T-cell (primary cell): Measurements from ENCODE around the gene RERE. TPM values are rescaled to one million over a fixed set of nuclear protein-coding genes. Genes with fewer than 3 reads are reported as not detected.

ENCODE experiments used
- ATAC-seq, 4 experiments: fragments of 200-7000 bp in 3 of 4; fragments of 150-1000 bp in 1 of 4; cut with Tn5 transposase; replicated peaks in 1 of 4; 1 replicate in 3 of 4; 2 replicates in 1 of 4; pipeline ENCODE4 v1.10.0; 2021; ENCODE audit warnings: moderate library complexity in 3 of 4, mild to moderate bottlenecking in 2 of 4, moderate number of reproducible peaks in 1 of 4
- CTCF ChIA-PET, 2 donors: fragments of 300-600 bp; sonication (Branson Sonifier 250); formaldehyde crosslinking; loops; one replicate each; lab custom pipeline; 2022; ENCODE audit warnings: antibody characterized with exemption in 2 of 2; lab: Charles Lee
- POLR2A ChIA-PET, 2 donors: fragments of 300-600 bp; sonication (Branson Sonifier 250); formaldehyde crosslinking; loops; one replicate each; lab custom pipeline; 2022; ENCODE audit warnings: antibody characterized with exemption in 2 of 2; lab: Charles Lee
- DNase-seq, 35 experiments: peaks; one replicate each; pipeline versions ENCODE4 v3.0.0 to v3.0.0-alpha.2; 2013 to 2023
- H3K27ac ChIP-seq: one replicate; pipeline ENCODE4 v1.5.1; 2013; ENCODE audit warnings: low read length
- H3K27me3 ChIP-seq, 2 experiments: replicated peaks in 1 of 2; 1 replicate in 1 of 2; 2 replicates in 1 of 2; pipeline versions ENCODE4 v1.6.1 to v1.7.0; 2013; ENCODE audit warnings: low read length in 1 of 2, mixed read lengths in 1 of 2; ENCODE audit not compliant: control insufficient read depth in 2 of 2, insufficient read depth in 2 of 2; ENCODE audit errors: extremely low read depth in 1 of 2
- H3K36me3 ChIP-seq, 2 donors: 1 replicate in 1 of 2; 2 replicates in 1 of 2; pipeline versions ENCODE4 v1.6.1 to v1.7.0; 2013; ENCODE audit warnings: low read length in 1 of 2; ENCODE audit not compliant: control insufficient read depth in 2 of 2, insufficient read depth in 1 of 2; ENCODE audit errors: extremely low read depth in 1 of 2
- H3K4me1 ChIP-seq, 2 experiments: 1 replicate in 1 of 2; 2 replicates in 1 of 2; pipeline versions ENCODE4 v1.6.1 to v1.7.0; 2013; ENCODE audit warnings: low read length in 2 of 2, mixed read lengths in 1 of 2; ENCODE audit not compliant: insufficient read depth in 2 of 2, control insufficient read depth in 1 of 2; ENCODE audit errors: extremely low read depth in 1 of 2
- H3K4me3 ChIP-seq, 2 donors: 1 replicate in 1 of 2; 2 replicates in 1 of 2; pipeline versions ENCODE4 v1.5.1 to v1.7.0; 2013; ENCODE audit warnings: mild to moderate bottlenecking in 2 of 2, low read length in 1 of 2, moderate library complexity in 1 of 2; ENCODE audit not compliant: control insufficient read depth in 1 of 2; ENCODE audit errors: extremely low read depth in 1 of 2
- H3K9me3 ChIP-seq: 2 replicates; pipeline ENCODE4 v1.7.0; 2013
- H3K27ac Mint-ChIP-seq, 2 donors: one replicate each; pipeline ENCODE4 v1.8.0; 2020 to 2021; ENCODE audit warnings: mild to moderate bottlenecking in 2 of 2, mixed read lengths in 2 of 2
- H3K27me3 Mint-ChIP-seq, 2 donors: one replicate each; pipeline ENCODE4 v1.8.0; 2021 to 2022; ENCODE audit warnings: mixed read lengths in 2 of 2
- H3K36me3 Mint-ChIP-seq: one replicate; pipeline ENCODE4 v1.8.0; 2021; ENCODE audit warnings: mixed read lengths
- H3K4me1 Mint-ChIP-seq, 3 donors: one replicate each; pipeline ENCODE4 v1.8.0; 2020 to 2022; ENCODE audit warnings: mixed read lengths in 3 of 3, mild to moderate bottlenecking in 1 of 3
- H3K4me3 Mint-ChIP-seq, 3 donors: one replicate each; pipeline ENCODE4 v1.8.0; 2020 to 2022; ENCODE audit warnings: mild to moderate bottlenecking in 3 of 3, mixed read lengths in 3 of 3, moderate library complexity in 3 of 3
- H3K9me3 Mint-ChIP-seq, 3 donors: one replicate each; pipeline ENCODE4 v1.8.0; 2020 to 2022; ENCODE audit warnings: mixed read lengths in 3 of 3
- WGBS: methylation state at CpG from one replicate; pipeline ENCODE4 v1.1.5; 2013; ENCODE audit warnings: missing lambda C conversion rate; ENCODE audit not compliant: insufficient coverage; 5-methylcytosine and 5-hydroxymethylcytosine counted together
- total RNA-seq, 35 experiments: library from RNA in 6 of 35; stranded (reverse) in 6 of 35; fragments of 120-200 nt in 1 of 35; gene quantifications; one replicate each; pipeline versions ENCODE4 v1.2.1 to v1.2.4 and lab custom pipeline; 2013 to 2026

Gene RERE
- total RNA-seq, 5 donors from 2014 or later (not counting 1 experiment from before 2014, with no cell fraction given), result 85.1 to 116 (median 103) TPM

DNA sequence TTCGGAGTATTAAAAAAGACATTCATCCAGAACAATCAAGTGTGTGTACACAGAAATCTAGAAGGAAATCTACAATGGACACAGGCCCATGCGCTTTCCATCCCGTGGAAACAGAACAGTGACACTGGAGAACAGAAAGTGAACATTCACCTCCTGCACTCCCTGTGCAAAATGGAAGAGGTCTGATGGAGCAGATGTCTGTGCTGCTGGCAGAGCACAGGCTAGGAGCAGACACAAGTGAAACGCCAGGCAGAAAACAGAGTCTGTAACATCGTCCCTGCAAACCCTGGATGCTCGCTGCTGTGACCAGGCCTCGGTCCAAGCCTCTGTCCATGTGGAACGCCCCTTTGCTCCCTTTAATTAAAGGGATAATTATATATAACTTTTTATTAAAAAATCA is 463.4 kb downstream of the RERE start:
- DNase-seq (no peak), ATAC-seq (no peak)
- Mint-ChIP-seq H3K4me3 (no peak overlapping the region), H3K4me1 (peaks cover 0 to 2% (median 0%) of the 10 kb centered on the region in 3 donors), H3K9me3 (no peaks in the 10 kb centered on the region), H3K27me3 (no peaks in the 10 kb centered on the region), H3K27ac (no peak overlapping the region), H3K36me3 (peaks cover 26% of the 10 kb centered on the region)
- H3K36me3 ChIP-seq, result peaks cover 26 to 56% of the 10 kb centered on the region in 2 donors
- ChIA-PET CTCF (no interaction called here), POLR2A (no interaction called here)
- 100% methylated on average over 2 of the region's 8 CpGs for WGBS
- no peak overlapping the region for H3K4me3 ChIP-seq
- H3K4me1 ChIP-seq, result peaks cover 0 to under 1% of the 10 kb centered on the region in 2 experiments
- H3K27ac ChIP-seq, result no peak overlapping the region
- H3K27me3 ChIP-seq, result no peaks in the 10 kb centered on the region
- H3K9me3 ChIP-seq, result no peaks in the 10 kb centered on the region

GRCh38 chr1:8352886-8353785 is 464.3 kb downstream of the RERE start:
- peaks cover 26 to 47% of the 10 kb centered on the region in 2 donors for H3K36me3 ChIP-seq
- CTCF ChIA-PET, result interaction anchor here in 1 of 2 donors (0.5 kb wide), 1 partner anchor 379 kb away, joined by 3 read pairs; no protein-coding TSS in a partner anchor
- WGBS, result 82% methylated on average over 13 of the region's 21 CpGs
- no peak overlapping the region for H3K4me3 ChIP-seq
- no peak overlapping the region for H3K27ac ChIP-seq
- Mint-ChIP-seq H3K27ac (no peak overlapping the region), H3K4me3 (no peak overlapping the region), H3K36me3 (peaks cover 26% of the 10 kb centered on the region), H3K27me3 (peaks cover 0 to 3% of the 10 kb centered on the region in 2 donors), H3K9me3 (no peaks in the 10 kb centered on the region), H3K4me1 (peaks cover 4 to 7% (median 4%) of the 10 kb centered on the region in 3 donors)
- no peak for ATAC-seq
- H3K4me1 ChIP-seq, result peaks cover 0 to 5% of the 10 kb centered on the region in 2 experiments
- POLR2A ChIA-PET, result no interaction called here
- no peak for DNase-seq
- H3K27me3 ChIP-seq, result peaks cover 0 to 8% of the 10 kb centered on the region in 2 experiments
- no peaks in the 10 kb centered on the region for H3K9me3 ChIP-seq

- peak overlapping the region in 1 of 2 donors; percentile 44 for H3K27ac Mint-ChIP-seq
- POLR2A ChIA-PET, result no interaction called here
- CTCF ChIA-PET, result interaction anchor here in 1 of 2 donors (0.5 to 1.2 kb wide), 2 partner anchors 340 to 379 kb away, joined by 3 to 4 read pairs; no protein-coding TSS in a partner anchor
Measured at GRCh38 chr1:8352471-8352845, 465.0 kb downstream of the RERE start.

GRCh38 chr1:8351693-8352470 is 465.6 kb downstream of the RERE start:
- DNase-seq, result peak in 7 of 35 experiments; percentile 7 to 33 (median 13)
- CTCF ChIA-PET, result interaction anchor here (1.2 to 1.5 kb wide), 2 partner anchors 321 to 340 kb away, joined by 3 to 4 read pairs; no protein-coding TSS in a partner anchor

More at GRCh38 chr1:8352471-8352845, 465.0 kb downstream of the RERE start:
- ATAC-seq (no peak), DNase-seq (no peak)
- Mint-ChIP-seq H3K36me3 (peaks cover 21% of the 10 kb centered on the region), H3K27me3 (peaks cover 0 to 3% of the 10 kb centered on the region in 2 donors), H3K4me3 (no peak overlapping the region), H3K9me3 (no peaks in the 10 kb centered on the region), H3K4me1 (peaks cover 4 to 7% (median 4%) of the 10 kb centered on the region in 3 donors)
- Histone ChIP-seq H3K27me3 (peaks cover 0 to 11% of the 10 kb centered on the region in 2 experiments), H3K27ac (no peak overlapping the region), H3K36me3 (peaks cover 26 to 40% of the 10 kb centered on the region in 2 donors), H3K4me3 (no peak overlapping the region), H3K4me1 (peaks cover 0 to 5% of the 10 kb centered on the region in 2 experiments), H3K9me3 (no peaks in the 10 kb centered on the region)
- WGBS, result 91% methylated on average over 14 of the region's 15 CpGs

DNA sequence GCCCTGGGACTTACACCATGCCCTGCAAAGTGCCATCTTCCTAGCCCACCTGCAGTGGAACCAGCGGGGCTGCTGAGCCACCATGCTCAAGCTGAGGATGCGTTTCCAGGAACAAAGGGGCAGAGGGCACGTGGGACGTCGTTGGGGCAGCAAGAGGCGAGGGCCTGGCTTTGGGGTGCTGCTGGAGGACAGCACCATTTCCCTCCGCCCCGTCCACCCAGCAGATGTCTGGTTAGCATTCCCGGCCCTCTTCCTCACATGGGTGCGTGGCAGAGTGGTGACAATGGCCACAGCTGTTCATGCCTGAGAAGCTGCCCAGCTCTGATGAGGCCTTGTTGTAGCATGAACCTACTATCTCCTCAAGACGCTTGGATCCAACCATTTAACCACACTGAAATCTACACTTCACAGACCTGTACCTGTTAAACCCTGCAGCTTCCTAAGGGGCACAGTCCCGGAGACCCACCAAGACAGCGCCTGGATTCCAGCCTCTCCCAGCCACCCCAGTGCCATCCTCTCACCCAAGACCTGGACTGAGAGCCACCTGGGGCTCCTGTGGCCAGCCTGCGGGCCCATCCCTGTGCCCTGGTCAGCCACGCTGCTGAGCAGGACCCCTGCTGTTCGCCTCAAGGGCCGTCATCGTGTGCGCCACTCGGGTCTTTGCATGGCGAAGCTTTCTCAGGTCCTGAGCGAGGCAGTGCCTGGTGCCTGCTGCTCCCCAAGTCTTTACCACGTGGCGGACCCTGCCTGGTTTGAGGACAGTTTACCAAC is 466.3 kb downstream of the RERE start:
- peaks cover 17 to 27% of the 10 kb centered on the region in 2 donors for H3K36me3 ChIP-seq
- Mint-ChIP-seq H3K9me3 (no peaks in the 10 kb centered on the region), H3K4me3 (no peak overlapping the region), H3K36me3 (peaks cover 13% of the 10 kb centered on the region), H3K27me3 (peaks cover 0 to 3% of the 10 kb centered on the region in 2 donors), H3K4me1 (peaks cover 4 to 7% (median 4%) of the 10 kb centered on the region in 3 donors), H3K27ac (no peak overlapping the region)
- H3K4me3 ChIP-seq, result no peak overlapping the region
- no peak overlapping the region for H3K27ac ChIP-seq
- ATAC-seq, result no peak
- H3K27me3 ChIP-seq, result peaks cover 0 to 11% of the 10 kb centered on the region in 2 experiments
- peaks cover 0 to 5% of the 10 kb centered on the region in 2 experiments for H3K4me1 ChIP-seq
- CTCF ChIA-PET, result interaction anchor here (0.5 to 1.5 kb wide), 9 partner anchors 9 to 527 kb away, joined by 3 to 7 read pairs (median 3); no protein-coding TSS in a partner anchor
- no peak for DNase-seq
- POLR2A ChIA-PET, result interaction anchor here in 1 of 2 donors (0.5 kb wide), 1 partner anchor 221 kb away, joined by 3 read pairs; no protein-coding TSS in a partner anchor
- no peaks in the 10 kb centered on the region for H3K9me3 ChIP-seq
- WGBS, result 87% methylated on average over 24 of the region's 24 CpGs

More at GRCh38 chr1:8351693-8352470, 465.6 kb downstream of the RERE start:
- Histone ChIP-seq H3K4me1 (peaks cover 0 to 5% of the 10 kb centered on the region in 2 experiments), H3K9me3 (no peaks in the 10 kb centered on the region), H3K36me3 (peaks cover 22 to 35% of the 10 kb centered on the region in 2 donors), H3K4me3 (no peak overlapping the region), H3K27ac (no peak overlapping the region), H3K27me3 (peaks cover 0 to 11% of the 10 kb centered on the region in 2 experiments)
- 100% methylated on average over 7 of the region's 13 CpGs for WGBS
- H3K4me3 Mint-ChIP-seq, result no peak overlapping the region
- H3K27ac Mint-ChIP-seq, result peak overlapping the region in 1 of 2 donors; percentile 44
- no peaks in the 10 kb centered on the region for H3K9me3 Mint-ChIP-seq
- peak in 2 of 4 experiments; percentile 21 to 41 for ATAC-seq
- H3K27me3 Mint-ChIP-seq, result peaks cover 0 to 3% of the 10 kb centered on the region in 2 donors
- H3K36me3 Mint-ChIP-seq, result peaks cover 18% of the 10 kb centered on the region
- POLR2A ChIA-PET, result no interaction called here
- peaks cover 4 to 7% (median 4%) of the 10 kb centered on the region in 3 donors for H3K4me1 Mint-ChIP-seq
